ENCODE data around the gene TMEM200C.

GRCh38 chr18:5839102-5839501, 56.2 kb downstream of the TMEM200C start:
- TF ChIP-seq CTCF (IDR thresholded peaks at IDR 0.05) (no peak), EZH2 (IDR thresholded peaks at IDR 0.05; ENCODE audit: borderline replicate concordance, insufficient read depth, low read depth, low read length, poor library complexity, severe bottlenecking) (no peak)
